HG03175 (cell line): Measurements from ENCODE around the gene MTERF4.

ENCODE experiments used
- ATAC-seq: cut with Tn5 transposase; IDR thresholded peaks from one replicate; pipeline ENCODE4 v1.9.1; 2021; ENCODE audit warnings: mild to moderate bottlenecking, moderate library complexity; ENCODE audit not compliant: unreplicated experiment

Gene MTERF4

DNA sequence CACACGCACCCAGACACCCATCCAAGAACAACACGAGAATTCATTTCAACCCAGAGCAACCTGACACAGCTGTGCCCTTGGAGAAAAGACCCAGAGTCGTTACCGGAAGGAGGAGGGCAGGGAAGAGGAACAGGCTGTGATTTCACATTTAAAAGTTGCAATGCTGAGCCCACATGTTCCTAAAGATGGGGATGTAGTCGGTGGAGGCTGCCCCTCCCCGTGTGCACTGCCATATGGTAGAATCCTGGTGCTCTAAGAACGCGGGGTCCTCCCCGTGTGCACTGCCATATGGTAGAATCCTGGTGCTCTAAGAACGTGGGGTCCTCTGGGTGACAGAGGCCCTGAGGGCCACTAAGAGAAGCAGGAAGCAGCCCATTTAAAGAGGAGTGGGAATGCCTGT, 10.9 kb downstream of the MTERF4 start:
- no peak for ATAC-seq

DNA sequence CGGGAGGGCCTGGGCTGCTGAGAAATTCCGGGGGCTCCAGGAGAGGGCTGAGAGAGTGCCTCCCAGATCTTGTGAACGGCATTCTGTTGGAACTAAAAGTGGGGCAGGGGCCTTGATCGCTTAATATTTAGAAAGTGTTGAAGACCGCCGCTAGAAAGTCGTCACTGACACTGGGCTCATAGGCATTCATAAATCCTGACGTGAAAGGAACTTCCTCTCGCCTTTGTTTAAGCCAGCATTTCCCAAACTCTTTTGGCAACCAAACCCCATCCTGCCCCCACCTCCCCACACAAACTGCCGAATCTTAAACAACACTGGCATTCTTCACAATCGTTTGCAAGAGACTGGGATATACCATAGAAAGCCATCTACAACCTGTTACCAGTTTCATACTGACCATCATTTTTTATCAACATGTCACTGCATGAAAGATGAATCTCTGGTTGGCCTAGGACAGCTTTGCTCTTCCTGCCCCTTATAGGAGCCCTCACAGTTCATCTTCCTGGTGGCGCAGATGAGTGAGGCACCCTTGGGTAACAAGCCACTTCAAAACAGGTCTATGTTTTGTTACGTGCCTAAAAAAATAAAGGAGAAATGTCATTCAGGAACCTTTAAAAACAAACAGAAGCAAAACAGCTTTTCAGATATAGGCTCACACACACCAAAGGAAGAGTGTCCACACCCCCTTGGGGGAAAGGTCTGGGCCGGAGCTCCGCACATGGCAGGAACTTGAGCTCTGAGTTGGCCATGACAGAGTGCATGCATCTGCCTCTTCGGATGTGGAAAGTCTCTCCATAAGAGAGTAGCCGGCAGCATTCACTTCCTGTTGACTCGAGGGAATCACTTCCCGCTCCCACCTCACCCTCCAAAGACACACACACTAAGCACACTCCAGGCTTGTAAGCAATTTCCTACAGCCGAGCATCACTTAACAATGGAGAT, 13.0 kb downstream of the MTERF4 start:
- no peak for ATAC-seq

DNA sequence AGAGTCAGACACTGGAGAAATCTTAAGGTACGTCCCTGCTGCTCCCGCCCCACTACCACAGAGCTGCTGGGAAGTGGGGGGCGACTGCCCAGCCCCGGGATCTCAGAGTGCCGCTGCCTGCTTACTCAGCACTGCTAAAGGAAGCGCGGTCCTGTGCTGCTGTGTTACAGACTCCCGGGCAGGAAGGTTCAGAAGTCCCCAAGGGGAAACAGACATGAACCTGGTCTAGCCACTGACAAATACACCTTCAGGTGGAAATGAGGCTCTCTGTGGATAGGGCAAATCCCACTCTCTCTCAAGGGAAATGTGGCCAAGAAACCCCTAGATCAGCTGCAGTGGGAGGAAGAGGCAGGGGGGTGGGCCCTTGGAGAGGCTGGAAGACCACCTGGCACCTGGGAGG, 13.7 kb downstream of the MTERF4 start:
- no peak for ATAC-seq

DNA sequence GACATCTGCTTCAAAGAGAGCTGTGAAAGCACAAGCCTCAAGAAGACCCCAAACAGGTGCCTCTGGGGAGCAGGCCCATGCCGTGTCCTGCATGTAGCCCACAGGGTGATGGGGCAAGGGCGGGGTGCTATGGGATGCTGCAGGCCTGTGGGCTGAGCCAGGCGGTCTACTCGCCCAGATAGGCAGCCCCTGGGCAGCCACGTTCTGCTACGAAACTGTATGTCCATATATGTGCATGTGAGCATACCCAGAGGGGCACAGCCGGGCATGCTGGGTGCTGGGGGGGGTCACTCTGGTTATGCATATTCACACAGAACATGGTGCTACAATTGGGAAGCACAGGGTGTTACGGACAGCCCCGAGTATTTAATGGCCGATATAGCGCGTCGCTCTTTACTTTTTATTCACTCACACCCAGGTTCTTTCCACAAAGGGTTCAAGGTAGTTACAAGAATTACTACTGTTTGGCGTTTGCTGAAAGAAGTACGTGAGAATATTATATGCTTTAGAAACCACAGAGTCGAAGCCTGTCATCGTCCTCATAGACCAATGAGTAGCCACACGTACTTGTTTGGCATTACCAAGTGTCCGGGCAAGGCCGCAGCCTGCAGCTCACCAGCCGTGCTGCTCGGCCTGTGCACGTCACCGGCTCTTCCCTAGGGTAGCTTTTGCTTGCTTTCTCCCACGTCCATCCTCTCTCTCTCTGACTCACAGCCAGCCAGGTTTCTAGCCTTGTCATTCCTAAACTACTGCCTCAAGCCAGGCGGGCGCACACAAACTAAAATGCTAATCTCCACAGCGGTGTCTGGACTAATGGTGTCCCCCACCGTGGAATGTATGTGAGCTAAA, 14.4 kb downstream of the MTERF4 start:
- no peak for ATAC-seq

DNA sequence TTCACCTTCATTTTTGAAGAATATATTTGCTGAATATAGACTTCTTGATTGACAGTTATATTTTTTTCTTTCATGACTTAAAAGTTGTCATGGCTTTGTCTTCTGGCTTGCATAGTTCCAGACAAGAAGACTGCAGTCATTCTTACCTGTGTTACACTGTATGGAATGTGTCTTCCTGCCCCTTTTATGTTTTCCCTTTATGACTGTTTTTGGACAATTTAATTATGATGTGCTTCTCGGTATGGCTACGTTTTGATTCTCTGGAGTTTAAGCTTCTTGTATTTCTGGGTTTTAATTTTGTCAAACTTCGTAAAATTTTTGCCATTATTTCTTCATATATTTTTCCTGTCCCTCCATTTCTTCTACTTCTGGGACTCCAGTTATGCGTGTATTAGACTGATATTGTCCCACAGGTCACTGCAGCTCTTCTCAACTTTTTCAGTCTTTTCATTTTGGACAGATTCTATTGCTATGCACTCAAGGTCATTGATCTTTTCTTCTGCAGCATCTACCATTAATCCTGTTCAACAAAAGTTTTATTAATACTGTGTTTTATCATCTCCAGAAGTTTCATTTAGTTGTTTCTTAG, 17.1 kb downstream of the MTERF4 start:
- no peak for ATAC-seq

DNA sequence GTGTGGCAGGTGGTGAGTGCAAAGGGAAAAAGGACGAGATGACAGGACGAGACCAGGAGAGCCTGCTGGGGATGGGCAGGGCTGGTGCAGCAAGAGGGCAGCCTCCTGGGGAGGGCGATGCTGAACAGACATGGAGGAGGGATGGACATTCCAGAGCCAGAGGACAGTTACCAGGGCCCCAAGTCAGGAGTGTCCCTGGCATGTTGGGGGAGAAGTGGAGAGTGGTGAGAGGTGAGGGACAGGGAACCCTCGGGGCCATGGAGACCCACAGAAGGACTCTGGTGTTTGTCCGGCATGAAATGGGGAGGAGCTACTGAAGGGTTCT, 19.0 kb downstream of the MTERF4 start:
- ATAC-seq: no peak

DNA sequence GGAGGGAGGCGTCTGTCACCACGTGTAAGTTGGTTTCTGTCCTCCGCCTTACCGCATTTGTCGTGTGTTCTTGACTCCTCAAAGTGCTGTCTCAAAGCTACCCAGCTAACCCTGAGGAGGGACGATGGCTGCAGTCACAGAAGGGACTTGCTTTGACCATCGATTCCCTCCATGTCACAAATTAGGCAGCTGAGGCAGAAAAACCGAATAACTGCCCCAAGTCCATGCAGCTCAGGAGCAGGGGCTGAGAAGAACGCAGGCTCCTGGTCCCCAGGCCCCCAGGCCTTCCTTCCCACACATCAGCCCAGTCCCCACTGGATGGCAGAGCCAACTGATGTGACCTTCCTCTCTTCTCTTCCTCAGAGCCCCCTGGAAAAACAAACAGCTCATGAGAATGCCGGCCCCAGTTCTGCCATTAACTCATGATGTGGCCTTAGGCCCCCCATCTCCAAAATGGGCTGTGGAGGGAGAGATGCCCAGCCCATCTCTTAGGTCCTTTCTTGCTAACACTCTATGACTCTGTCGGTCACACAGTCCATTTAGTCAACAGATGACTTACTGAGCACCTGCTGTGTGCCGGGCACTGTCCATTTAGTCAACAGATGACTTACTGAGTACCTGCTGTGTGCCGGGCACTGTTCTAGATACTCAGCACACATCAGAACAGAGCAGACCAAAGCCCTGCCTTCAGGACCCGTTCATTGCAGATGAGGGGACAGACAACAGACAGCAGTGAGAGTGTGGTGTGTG, 19.6 kb downstream of the MTERF4 start:
- ATAC-seq: no peak

DNA sequence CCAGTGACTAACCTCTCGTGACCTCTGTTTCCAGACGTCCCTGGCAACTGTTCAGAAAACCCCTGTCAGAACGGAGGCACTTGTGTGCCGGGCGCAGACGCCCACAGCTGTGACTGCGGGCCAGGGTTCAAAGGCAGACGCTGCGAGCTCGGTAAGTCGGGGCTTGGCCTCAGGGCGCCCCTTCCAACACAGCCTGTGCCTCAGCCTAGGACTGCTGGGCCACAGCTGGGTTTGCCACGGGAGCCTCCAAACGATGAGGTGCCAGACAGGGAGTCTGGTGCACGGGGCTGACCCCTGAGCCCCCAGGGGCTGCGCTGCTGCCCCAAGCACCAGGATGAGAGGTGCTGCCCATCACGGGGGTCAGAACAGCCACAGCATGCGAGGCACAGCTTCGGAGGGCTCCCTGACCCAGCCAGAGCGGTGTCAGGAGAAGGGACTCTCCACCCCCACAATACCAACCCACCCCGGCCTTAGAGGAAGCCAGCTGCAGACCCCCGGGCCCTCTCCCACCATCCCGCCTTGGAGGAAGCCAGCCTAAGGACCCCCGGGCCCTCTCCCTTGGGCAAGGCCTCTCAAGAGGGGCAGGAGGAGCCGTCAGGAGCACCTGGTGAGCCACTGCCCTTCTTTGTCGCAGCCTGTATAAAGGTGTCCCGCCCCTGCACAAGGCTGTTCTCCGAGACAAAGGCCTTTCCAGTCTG, 20.3 kb downstream of the MTERF4 start:
- no peak for ATAC-seq

DNA sequence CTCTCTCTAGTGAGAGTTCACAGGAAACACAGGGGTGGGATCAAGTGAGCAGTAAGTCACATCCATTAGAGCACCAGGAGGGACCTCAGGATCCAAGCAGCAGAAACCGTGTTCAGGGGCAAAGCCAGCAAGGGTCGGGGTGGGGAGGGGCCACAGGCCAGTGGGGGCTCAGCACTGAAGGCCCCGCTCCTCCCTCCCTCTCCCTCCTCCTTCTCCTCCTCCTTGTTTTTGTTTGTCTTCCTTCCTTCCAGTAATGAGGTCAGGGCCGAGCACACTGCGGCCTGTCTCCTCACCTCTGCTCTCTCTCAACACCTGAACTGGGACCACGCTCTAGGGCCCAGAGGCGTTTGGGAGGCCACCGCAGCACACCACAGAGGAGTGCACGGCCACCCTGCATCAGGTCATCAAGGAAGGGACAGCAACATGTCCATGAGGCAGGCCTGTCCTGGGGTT, 20.9 kb downstream of the MTERF4 start:
- no peak for ATAC-seq

DNA sequence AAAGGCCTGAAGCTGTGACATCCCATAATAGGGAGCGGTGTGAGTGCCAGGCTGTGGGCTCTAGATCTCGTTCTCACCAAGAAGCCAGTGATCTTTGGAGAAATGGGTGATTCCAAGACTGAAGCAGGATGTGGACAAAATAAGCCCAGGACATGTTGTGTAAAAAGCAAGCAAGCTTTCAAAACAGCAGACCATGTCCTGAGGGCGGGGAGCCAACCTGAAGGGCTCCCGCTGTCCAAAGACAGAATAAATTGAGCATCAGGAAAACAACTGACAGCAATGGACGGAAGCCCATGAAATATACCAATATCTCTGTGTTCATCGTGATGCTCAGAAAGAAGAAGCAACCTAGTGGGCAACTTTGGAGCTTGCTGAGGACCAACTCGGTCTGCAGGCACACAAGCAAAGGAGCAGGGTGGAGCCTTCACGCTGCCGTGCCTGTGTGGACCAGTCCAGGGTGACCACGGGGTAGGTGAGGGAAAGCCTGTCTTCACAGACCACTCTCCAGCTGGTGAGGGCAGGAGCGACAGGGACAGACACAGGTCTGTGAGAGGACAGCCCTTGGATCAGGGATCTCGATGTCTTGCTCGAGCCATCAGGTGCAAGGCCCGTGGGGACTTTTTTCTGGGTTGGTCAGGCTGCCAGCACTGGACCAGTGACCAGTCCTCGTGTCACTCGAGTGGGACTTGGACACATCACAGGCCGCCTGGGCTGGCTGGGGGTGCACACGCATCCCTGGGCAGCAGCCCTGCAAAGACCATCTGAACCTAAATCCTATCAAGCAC, 21.5 kb downstream of the MTERF4 start:
- ATAC-seq: no peak

DNA sequence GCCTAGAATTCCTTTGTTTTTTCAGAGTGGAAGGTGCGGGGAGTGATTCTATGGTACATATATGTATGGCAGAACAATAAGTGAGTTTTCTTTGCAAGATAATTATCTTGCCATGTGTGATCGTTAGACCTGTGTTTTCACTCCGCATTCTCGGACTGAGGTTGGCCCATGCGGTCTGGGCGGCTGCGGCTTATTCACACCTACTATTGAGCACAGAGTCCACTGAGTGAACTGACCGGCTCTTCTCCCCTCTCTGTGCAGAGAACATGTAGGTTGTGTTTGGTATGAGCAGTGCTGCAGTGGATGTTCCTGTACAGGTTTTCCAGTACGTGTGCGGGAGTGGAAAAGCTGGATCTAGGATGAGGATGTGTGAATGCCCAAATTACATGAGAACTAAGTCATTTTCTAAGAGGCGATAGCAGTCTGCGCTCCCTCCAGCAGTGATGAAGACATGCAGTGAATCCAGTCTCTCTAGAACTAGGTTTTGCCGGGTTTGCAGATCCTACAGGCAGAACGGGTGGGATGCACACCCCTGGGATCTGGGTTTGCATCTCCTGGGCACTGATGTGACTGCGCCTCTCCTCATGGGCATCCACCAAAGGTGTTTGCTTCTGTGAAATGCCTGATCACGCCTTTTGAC, 27.1 kb downstream of the MTERF4 start:
- ATAC-seq: no peak

DNA sequence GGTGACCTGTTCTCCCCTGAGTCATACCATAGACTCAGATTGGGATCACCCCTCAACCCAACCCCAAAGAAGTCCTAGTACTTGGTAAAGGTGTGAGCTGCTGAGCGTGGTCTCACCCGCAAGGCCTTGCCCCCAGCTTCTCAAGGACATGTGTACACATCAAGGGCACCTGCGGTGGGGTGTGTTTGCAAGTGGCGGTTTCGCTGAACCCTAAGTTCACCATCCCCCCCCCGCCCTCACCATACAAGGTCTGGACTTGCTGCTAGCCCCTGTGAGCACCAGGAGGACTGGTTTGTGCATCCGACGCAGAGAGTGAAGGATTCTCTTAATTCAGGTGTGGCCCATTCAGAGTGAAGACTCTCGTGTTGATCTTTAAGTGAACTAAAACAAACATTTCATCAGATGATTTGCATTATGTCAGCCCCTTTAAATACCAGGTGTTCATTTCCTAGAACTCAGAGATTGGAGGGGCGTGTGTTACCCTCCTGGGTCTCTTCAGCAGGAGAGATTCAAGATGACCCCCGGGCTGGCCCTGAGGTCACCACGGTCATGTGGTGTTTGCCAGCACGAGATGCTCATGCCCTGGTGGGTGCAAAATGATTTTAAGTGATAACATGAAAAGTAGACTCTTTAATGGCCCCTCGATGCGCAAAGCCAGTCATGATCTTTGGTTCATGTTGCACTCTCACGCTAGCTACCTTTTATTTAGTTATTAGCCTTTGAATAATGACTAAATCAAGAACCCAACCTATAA, 27.8 kb downstream of the MTERF4 start:
- ATAC-seq: no peak

DNA sequence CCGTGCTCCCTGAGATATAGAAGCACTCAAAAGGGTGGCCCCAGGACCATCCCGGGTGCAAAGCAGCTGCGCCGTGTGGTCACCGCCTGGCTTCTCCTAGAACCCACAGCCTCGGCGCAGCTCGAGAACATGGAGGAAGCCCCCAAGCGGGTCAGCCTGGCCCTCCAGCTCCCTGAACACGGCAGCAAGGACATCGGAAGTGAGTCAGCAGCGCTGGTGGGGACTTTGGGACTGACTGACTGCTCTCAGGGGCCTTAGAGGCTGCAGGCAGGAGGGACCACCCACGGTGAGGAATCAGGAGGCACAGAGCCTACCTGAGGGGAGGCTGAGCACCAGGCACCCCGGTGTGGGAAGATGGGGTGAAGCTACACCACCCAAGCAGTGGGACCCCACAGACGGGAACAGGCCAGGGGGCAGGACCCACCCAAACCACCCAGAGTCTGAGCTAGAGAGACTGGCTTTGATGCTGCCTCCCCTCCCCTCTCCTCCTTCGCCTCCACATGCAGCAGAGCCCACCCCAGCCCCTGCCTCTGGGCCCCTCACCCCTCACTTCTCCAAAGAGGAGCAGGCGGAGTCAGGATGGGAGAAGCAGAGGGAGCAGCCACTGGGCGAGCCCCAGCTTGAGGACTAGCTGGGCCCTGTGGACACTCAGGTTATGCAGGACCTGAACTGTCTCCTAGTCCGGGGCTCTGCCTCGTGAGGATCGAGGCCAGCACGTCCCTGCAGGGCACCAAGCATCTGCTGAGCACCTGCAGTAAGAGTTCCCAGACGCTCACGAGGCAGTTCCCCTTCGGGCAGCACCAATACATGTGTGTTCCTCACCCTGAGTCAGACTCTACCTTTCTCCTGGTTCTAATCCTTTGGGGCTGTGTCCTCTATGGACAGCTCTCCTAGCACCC, 28.7 kb downstream of the MTERF4 start:
- ATAC-seq: no peak

DNA sequence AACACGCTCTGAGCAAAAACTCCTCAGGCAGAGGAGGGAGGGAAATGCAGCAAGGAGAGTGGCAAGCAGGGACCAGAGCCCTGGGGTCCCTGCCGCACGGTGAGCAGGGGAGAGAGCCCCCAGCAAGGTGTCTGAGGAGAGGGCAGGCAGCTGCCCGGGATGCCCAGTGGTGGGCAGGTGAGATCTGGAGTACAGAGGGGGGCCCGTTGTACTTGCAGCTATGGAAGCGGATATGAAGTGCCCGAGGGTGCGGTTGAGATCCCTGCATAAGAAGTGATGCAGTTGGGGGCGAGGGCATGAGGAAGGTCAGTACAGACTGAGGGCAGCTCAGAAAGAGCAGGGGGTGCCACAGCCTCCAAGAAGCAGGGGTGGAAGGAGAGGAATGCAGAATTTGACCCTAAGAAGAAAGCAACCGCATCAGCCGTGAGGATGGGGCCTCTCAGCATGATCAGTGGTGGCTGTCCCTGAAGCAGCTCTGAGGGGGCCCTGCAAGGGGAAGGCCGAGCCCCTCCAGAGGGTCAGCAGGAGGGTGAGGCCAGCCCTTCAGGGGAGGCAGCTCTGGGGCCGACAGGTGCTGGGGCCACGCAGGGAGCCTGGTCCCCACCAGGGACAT, 29.4 kb downstream of the MTERF4 start:
- ATAC-seq: no peak

DNA sequence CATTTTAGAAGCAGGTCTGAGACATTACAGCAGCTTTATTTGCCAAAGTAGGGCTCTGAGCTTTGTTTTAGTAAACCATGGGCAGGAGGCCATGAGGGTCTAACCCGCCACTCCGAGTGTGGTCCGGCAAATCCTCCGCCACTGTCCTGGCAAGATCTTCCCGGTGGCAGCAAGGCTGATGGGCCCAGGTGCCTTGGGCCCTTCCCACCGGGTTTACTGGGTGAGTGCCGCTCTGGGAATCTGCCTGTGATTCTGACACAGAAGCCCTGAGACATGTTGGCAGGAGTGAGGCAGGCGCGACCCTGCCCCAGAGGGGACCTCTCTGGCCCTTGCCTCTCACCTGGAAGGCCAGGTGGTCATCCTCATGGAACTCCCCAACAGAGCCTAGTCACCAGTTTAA, 29.9 kb downstream of the MTERF4 start:
- no peak for ATAC-seq

DNA sequence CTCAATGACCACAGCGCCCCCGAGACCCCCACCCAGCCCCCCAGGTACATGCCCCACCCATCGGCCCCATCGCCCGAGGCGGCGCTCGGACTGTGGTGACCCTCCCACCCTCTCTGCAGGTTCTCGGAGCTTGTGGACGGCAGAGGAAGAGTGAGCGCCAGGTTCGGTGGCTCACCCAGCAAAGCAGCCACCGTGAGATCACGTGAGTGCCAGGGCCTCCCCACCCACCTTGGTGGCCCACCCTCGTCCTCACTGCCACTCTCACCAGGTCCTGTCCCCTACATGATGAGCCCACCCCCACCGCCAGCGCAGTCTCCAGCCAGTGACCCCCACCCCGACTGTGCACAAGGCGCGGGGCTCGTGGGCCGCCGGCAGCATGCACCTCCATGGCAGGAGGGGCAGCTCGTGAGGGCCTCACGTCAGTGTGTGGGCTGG, 30.4 kb downstream of the MTERF4 start:
- no peak for ATAC-seq
